PFSK-1 (cell line): Measurements from ENCODE around the gene ARRDC2. TPM values are rescaled to one million over a fixed set of nuclear protein-coding genes. Genes with fewer than 3 reads are reported as not detected.
A peak's percentile ranks its signal among the peaks of the same experiment; 100 is the strongest.

Experiments
- FOXP2 ChIP-seq: optimal IDR thresholded peaks from 2 replicates; pipeline ENCODE3; 2011; ENCODE audit warnings: borderline replicate concordance, control low read depth, inconsistent platforms; ENCODE audit not compliant: insufficient read depth; ENCODE audit errors: extremely low read length, extremely low read depth
- POLR2AphosphoS5 ChIP-seq: IDR thresholded peaks from 2 replicates; pipeline ENCODE4 v1.6.1; 2012; ENCODE audit warnings: low read depth, mild to moderate bottlenecking, control low read depth, low read length, moderate library complexity
- REST ChIP-seq, 2 experiments: IDR thresholded peaks; 2 replicates each; pipeline versions ENCODE4 v1.6.1 to v1.8.0; 2011 to 2012; ENCODE audit warnings: low read depth in 2 of 2, low read length in 2 of 2, control low read depth in 1 of 2, inconsistent platforms in 1 of 2, mild to moderate bottlenecking in 1 of 2, moderate library complexity in 1 of 2; ENCODE audit not compliant: insufficient read depth in 1 of 2
- SIN3A ChIP-seq: IDR thresholded peaks from 2 replicates; pipeline ENCODE4 v1.6.1; 2012; ENCODE audit warnings: mild to moderate bottlenecking, low read length, moderate library complexity, borderline replicate concordance; ENCODE audit not compliant: insufficient read depth
- TAF1 ChIP-seq: IDR thresholded peaks from 2 replicates; pipeline ENCODE4 v1.6.1; 2012; ENCODE audit warnings: low read length, control low read depth, borderline replicate concordance; ENCODE audit not compliant: insufficient read depth
- polyA plus RNA-seq: library from polyadenylated mRNA; unstranded; fragments of >200 nt; gene quantifications from one replicate; pipeline ENCODE4 v1.2.1, GENCODE V29; 2012; ENCODE audit warnings: low read depth, missing spikeins; ENCODE audit not compliant: insufficient read length

The ARRDC2 gene
- 19.6 TPM for polyA plus RNA-seq

GRCh38 chr19:18007917-18008673 lies at the start of gene ARRDC2:
TSS of gene ARRDC2 (plus strand) at chr19:18008170. CDS start at chr19:18008311, 141 bp downstream.
- no peak for TF ChIP-seq POLR2AphosphoS5
- no peak for TF ChIP-seq SIN3A
- TF ChIP-seq REST (IDR thresholded peaks at IDR 0.05; ENCODE audit: insufficient read depth in 1 of 2, low read depth in 2 of 2, low read length in 2 of 2) = no peak
- peak; percentile 77 for TF ChIP-seq FOXP2
- no peak for TF ChIP-seq TAF1

- TF ChIP-seq FOXP2 (no peak), REST (IDR thresholded peaks at IDR 0.05; ENCODE audit: insufficient read depth in 1 of 2, low read depth in 2 of 2, low read length in 2 of 2) (no peak)
Measured at GRCh38 chr19:17963936-17964691, 43.9 kb upstream of the ARRDC2 start.

GRCh38 chr19:17965370-17966128 lies 42.4 kb upstream of the ARRDC2 start:
- TF ChIP-seq TAF1 (no peak), REST (IDR thresholded peaks at IDR 0.05; ENCODE audit: insufficient read depth in 1 of 2, low read depth in 2 of 2, low read length in 2 of 2) (peak in 1 of 2 experiments; percentile 64; a peak in 1 of 4 replicates), FOXP2 (peak; percentile 66), SIN3A (no peak)

- no peak for TF ChIP-seq FOXP2
- no peak for TF ChIP-seq TAF1
- no peak for TF ChIP-seq REST (IDR thresholded peaks at IDR 0.05; ENCODE audit: insufficient read depth in 1 of 2, low read depth in 2 of 2, low read length in 2 of 2)
- TF ChIP-seq SIN3A = no peak
- TF ChIP-seq POLR2AphosphoS5 = no peak
Measured at GRCh38 chr19:17966129-17966483, 41.9 kb upstream of the ARRDC2 start.
